Measurements from ENCODE around the gene SYNJ1.

SYNJ1 gene

DNA sequence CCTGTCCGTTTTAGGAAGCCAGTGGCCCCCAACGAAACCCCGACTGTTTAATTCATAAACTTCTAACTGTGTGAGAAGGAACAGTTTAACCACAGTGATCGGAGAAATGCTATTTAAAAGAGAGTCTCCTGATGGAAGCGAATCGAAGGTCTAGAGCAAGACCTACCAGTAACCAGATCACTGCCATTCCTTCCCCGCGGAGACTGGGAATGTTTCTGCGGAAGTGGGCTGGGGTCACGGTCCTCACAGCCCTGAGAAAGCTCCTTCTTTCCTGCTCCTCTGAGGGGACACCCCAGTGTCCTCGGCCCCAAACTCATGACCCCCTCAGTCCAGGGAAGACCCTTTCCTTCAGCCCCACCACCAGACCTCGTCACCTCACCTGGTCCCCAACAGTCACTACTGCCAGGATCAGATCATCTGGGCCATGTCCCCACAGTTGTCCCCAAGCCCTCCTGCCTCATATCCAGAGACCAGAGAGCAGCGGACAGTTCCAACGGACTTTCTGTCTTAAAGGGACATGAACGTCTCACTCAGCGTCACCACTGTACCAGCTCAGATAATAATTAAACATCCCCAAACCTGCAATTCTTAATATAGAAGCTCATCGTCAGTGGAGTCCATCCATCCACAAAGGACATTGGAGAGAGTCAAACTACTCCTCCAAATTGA lies 142.6 kb downstream of the SYNJ1 start, which contains the start of gene TCP10L:
Gene TCP10L, minus strand, starts transcription at position 482 of the 669 bp plus-strand sequence. CDS start 1,219 bp downstream, outside the sequence.
- TF ChIP-seq, protein P1, sequence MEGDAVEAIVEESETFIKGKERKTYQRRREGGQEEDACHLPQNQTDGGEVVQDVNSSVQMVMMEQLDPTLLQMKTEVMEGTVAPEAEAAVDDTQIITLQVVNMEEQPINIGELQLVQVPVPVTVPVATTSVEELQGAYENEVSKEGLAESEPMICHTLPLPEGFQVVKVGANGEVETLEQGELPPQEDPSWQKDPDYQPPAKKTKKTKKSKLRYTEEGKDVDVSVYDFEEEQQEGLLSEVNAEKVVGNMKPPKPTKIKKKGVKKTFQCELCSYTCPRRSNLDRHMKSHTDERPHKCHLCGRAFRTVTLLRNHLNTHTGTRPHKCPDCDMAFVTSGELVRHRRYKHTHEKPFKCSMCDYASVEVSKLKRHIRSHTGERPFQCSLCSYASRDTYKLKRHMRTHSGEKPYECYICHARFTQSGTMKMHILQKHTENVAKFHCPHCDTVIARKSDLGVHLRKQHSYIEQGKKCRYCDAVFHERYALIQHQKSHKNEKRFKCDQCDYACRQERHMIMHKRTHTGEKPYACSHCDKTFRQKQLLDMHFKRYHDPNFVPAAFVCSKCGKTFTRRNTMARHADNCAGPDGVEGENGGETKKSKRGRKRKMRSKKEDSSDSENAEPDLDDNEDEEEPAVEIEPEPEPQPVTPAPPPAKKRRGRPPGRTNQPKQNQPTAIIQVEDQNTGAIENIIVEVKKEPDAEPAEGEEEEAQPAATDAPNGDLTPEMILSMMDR (IDR thresholded peaks at IDR 0.05; ENCODE audit: low read depth, low read length): no peak
- in situ Hi-C loops (cut with HindIII; ENCODE audit: low sequenced_read_pairs): no loop called here

DNA sequence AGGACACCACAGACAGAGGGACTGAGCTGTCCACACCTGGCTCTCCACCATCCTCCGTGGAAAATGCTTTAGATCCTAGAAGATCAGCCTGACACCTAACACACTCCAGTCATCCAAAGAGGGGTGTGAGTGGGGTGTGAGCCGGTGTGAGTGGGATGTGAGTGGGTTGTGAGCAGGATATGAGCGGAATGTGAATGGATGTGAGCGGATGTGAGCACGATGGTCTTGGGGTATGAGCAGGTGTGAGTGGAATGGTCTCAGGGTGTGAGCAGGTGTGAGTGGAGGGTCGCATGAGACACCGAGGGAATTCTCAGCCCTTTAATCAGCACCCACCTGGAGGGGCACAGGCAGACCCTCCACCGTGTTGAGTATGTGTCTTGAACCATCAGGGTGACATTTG lies 143.3 kb downstream of the SYNJ1 start:
- in situ Hi-C loops (cut with HindIII; ENCODE audit: low sequenced_read_pairs): no loop called here
- H3K4me3 ChIP-seq (ENCODE audit: low read depth, low read length): no peak overlapping the region
- TF ChIP-seq, protein P1 (IDR thresholded peaks at IDR 0.05; ENCODE audit: low read depth, low read length): no peak
- no peak for DNase-seq (ENCODE audit: low read depth, low spot score)

More for the DNA sequence above, 142.6 kb downstream of the SYNJ1 start, which contains the start of gene TCP10L:
- DNase-seq (ENCODE audit: low read depth, low spot score): no peak
- no peak within 1 kb of the TSS for H3K4me3 ChIP-seq (ENCODE audit: low read depth, low read length)

DNA sequence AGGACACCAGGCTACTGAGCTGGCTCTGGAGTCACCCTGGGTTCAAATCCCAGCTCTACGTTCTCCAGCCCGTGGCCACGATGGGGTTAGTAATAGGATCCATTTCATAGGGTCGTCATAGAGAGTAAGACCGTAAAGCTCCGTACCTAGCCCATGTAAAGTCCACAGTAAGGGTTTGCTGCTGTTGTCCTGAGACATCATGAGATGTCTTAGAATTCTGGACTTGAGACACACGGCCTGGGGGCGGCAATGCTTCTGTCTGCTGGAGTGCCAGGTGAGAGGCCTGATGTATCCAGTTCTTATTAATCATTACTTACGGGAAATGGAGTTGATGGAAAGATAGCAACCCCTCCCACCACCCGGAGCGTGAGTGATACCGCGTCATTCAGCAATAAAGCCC lies 146.1 kb downstream of the SYNJ1 start:
- TF ChIP-seq, protein P1 (IDR thresholded peaks at IDR 0.05; ENCODE audit: low read depth, low read length): no peak
- in situ Hi-C loops (cut with HindIII; ENCODE audit: low sequenced_read_pairs): no loop called here
- DNase-seq (ENCODE audit: low read depth, low spot score): no peak
- no peak overlapping the region for H3K4me3 ChIP-seq (ENCODE audit: low read depth, low read length)

DNA sequence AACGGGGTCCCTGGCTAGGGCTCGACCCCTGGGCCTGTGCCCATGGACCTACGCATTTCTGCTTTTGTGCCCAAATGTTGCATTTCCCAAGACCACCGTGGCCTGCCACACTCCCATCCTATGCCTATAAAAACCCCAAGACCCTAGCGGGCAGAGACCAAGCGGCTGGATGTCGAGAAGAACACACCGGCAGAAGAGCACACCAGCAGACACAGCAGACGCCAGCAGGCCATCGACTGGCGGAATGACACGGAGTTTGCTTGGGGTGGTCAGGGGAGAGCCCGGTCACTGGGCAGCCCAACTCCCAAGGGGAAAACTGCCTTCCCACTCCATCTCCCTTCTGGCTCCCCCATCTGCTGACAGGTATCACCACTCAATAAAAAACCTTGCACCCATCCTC lies 146.9 kb downstream of the SYNJ1 start:
- no peak for DNase-seq (ENCODE audit: low read depth, low spot score)
- TF ChIP-seq, protein P1 (IDR thresholded peaks at IDR 0.05; ENCODE audit: low read depth, low read length): no peak
- H3K4me3 ChIP-seq (ENCODE audit: low read depth, low read length): no peak overlapping the region
- in situ Hi-C loops (cut with HindIII; ENCODE audit: low sequenced_read_pairs): no loop called here

All from astrocyte of the spinal cord (primary cell).